ENCODE data around the gene QRICH1.
"Not testable (repeated sequence)": the region's sequence is repeated elsewhere in the genome, so short reads cannot be mapped to it uniquely, and the experiment has no call there.

The QRICH1 gene

DNA sequence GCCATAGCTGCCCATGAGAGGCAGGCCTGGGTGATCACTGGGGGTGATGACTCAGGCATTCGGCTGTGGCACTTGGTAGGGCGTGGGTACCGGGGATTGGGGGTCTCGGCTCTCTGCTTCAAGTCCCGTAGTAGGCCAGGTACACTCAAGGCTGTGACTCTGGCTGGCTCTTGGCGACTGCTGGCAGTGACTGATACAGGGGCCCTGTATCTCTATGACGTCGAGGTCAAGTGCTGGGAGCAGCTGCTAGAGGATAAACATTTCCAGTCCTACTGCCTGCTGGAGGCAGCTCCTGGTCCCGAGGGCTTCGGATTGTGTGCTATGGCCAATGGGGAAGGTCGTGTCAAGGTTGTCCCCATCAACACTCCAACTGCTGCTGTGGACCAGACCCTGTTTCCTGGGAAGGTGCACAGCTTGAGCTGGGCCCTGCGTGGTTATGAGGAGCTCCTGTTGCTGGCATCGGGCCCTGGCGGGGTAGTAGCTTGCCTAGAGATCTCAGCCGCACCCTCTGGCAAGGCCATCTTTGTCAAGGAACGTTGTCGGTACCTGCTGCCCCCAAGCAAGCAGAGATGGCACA is 81.3 kb downstream of the QRICH1 start:
- peaks cover 12 to 18% of the 10 kb centered on the region in 2 donors for H3K4me1 ChIP-seq (ENCODE audit: control insufficient read depth in 2 of 2, insufficient read depth in 2 of 2, low read length in 2 of 2)

DNA sequence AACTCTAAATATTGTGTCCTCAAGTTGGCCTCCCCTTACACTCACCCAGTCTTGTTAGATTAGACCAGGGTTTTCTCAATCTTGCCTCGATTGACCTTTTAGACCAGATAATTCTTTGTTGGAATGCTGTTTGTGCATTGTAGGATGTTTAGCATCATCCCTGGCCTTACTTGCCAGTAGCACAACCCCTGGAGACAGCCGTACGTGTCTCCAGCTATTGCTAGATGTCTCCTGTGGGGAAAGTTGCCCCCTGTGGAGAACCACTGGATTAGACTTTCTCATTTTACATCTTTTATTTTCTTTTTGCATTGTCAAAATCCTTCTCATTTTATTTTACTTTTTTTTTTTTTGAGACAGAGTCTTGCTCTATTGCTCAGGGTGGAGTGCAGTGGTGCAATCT is 84.5 kb downstream of the QRICH1 start:
- H3K27ac ChIP-seq (ENCODE audit: low read depth in 2 of 2, low read length in 2 of 2) = no peak overlapping the region
- H3K4me1 ChIP-seq (ENCODE audit: control insufficient read depth in 2 of 2, insufficient read depth in 2 of 2, low read length in 2 of 2) = peaks cover 16 to 21% of the 10 kb centered on the region in 2 donors
- H3K27me3 ChIP-seq (ENCODE audit: control insufficient read depth in 2 of 2, insufficient read depth in 2 of 2, low read length in 2 of 2) = no peaks in the 10 kb centered on the region
- H3K36me3 ChIP-seq (ENCODE audit: control insufficient read depth in 2 of 2, insufficient read depth in 2 of 2, low read length in 2 of 2) = peaks cover 20 to 29% of the 10 kb centered on the region in 2 donors
- H3K4me3 ChIP-seq (ENCODE audit: low read length in 2 of 2) = no peak overlapping the region
- H3K9ac ChIP-seq (ENCODE audit: low read depth in 1 of 2, low read length in 2 of 2) = no peak overlapping the region
- no peaks in the 10 kb centered on the region for H3K9me3 ChIP-seq (ENCODE audit: control insufficient read depth in 2 of 2, low read length in 2 of 2)

More for the DNA sequence above, 81.3 kb downstream of the QRICH1 start:
- H3K27me3 ChIP-seq (ENCODE audit: control insufficient read depth in 2 of 2, insufficient read depth in 2 of 2, low read length in 2 of 2) = no peaks in the 10 kb centered on the region
- no peak overlapping the region for H3K4me3 ChIP-seq (ENCODE audit: low read length in 2 of 2)
- H3K36me3 ChIP-seq (ENCODE audit: control insufficient read depth in 2 of 2, insufficient read depth in 2 of 2, low read length in 2 of 2) = peaks cover 40 to 51% of the 10 kb centered on the region in 2 donors
- no peak overlapping the region for H3K27ac ChIP-seq (ENCODE audit: low read depth in 2 of 2, low read length in 2 of 2)
- H3K9me3 ChIP-seq (ENCODE audit: control insufficient read depth in 2 of 2, low read length in 2 of 2) = no peaks in the 10 kb centered on the region
- no peak overlapping the region for H3K9ac ChIP-seq (ENCODE audit: low read depth in 1 of 2, low read length in 2 of 2)

DNA sequence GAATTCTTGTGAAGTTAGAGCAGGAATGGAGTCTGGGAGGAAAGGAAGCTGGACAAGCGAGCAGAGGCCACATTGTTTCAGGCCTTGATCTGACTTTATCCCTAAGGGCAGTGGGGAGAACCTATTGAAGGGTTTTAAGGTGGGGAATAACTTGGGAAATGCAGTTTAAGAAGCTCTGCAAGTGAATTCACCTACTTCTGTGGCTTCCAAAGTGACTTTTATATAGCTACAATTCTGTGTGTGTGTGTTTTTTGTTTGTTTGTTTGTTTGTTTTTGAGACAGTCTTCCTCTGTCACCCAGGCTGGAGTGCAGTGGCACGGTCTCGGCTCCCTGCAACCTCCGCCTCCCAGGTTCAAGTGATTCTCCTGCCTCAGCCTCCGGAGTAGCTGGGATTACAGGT is 85.2 kb downstream of the QRICH1 start:
- Histone ChIP-seq H3K27ac (ENCODE audit: low read depth in 2 of 2, low read length in 2 of 2) (peak overlapping the region in 1 of 2 donors; percentile 97), H3K4me3 (ENCODE audit: low read length in 2 of 2) (peak overlapping the region in 1 of 2 donors; percentile 87), H3K4me1 (ENCODE audit: control insufficient read depth in 2 of 2, insufficient read depth in 2 of 2, low read length in 2 of 2) (peaks cover 16 to 21% of the 10 kb centered on the region in 2 donors), H3K36me3 (ENCODE audit: control insufficient read depth in 2 of 2, insufficient read depth in 2 of 2, low read length in 2 of 2) (peaks cover 17 to 23% of the 10 kb centered on the region in 2 donors)
- H3K9me3 ChIP-seq (ENCODE audit: control insufficient read depth in 2 of 2, low read length in 2 of 2); H3K27me3 ChIP-seq (ENCODE audit: control insufficient read depth in 2 of 2, insufficient read depth in 2 of 2, low read length in 2 of 2); H3K9ac ChIP-seq (ENCODE audit: low read depth in 1 of 2, low read length in 2 of 2): not testable (repeated sequence)

DNA sequence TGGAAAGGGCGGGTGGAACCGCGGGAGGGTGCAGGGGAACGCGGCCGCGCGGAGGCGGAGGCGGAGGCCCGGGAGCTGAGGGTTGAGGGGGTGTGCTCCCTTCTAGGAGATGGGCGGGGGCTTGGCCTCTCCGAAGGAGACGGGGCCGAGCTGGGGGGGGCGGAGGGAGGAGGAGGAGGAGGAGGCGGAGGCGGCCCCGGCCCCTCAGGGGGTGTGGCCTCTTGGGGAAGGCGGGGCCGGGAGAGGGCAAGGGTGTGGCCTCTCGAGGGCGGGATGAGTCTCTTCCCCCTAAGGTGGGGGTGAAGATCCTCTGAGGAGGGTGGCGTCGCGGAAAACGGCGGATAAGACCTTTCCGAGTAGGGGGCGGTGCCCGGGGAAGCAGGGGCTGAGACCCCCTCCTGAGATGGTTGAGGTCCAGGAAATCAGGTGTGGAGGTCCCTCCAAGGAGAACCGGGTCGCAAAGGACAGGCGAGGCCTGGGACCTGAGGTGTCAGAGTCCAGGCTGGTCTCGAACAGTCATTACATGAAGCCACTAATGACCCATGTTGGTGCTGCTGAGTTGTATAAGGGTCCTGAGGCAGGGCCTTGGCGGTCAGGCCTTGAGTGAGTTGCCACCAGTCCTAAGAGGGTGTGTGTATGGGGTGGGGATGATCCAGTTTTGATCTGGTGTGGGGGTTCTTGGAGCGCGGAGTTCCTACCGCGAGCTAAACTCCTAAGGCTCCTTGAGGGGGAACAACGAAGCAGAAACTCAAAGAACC is 85.9 kb downstream of the QRICH1 start:
- H3K9me3 ChIP-seq (ENCODE audit: control insufficient read depth in 2 of 2, low read length in 2 of 2) = no peaks in the 10 kb centered on the region
- no peaks in the 10 kb centered on the region for H3K27me3 ChIP-seq (ENCODE audit: control insufficient read depth in 2 of 2, insufficient read depth in 2 of 2, low read length in 2 of 2)
- peaks cover 11 to 19% of the 10 kb centered on the region in 2 donors for H3K36me3 ChIP-seq (ENCODE audit: control insufficient read depth in 2 of 2, insufficient read depth in 2 of 2, low read length in 2 of 2)
- H3K4me1 ChIP-seq (ENCODE audit: control insufficient read depth in 2 of 2, insufficient read depth in 2 of 2, low read length in 2 of 2) = peaks cover 16 to 18% of the 10 kb centered on the region in 2 donors
- H3K4me3 ChIP-seq (ENCODE audit: low read length in 2 of 2) = peak overlapping the region; percentile 87 to 94
- peak overlapping the region; percentile 91 to 97 for H3K9ac ChIP-seq (ENCODE audit: low read depth in 1 of 2, low read length in 2 of 2)
- H3K27ac ChIP-seq (ENCODE audit: low read depth in 2 of 2, low read length in 2 of 2) = peak overlapping the region; percentile 97 to 99

DNA sequence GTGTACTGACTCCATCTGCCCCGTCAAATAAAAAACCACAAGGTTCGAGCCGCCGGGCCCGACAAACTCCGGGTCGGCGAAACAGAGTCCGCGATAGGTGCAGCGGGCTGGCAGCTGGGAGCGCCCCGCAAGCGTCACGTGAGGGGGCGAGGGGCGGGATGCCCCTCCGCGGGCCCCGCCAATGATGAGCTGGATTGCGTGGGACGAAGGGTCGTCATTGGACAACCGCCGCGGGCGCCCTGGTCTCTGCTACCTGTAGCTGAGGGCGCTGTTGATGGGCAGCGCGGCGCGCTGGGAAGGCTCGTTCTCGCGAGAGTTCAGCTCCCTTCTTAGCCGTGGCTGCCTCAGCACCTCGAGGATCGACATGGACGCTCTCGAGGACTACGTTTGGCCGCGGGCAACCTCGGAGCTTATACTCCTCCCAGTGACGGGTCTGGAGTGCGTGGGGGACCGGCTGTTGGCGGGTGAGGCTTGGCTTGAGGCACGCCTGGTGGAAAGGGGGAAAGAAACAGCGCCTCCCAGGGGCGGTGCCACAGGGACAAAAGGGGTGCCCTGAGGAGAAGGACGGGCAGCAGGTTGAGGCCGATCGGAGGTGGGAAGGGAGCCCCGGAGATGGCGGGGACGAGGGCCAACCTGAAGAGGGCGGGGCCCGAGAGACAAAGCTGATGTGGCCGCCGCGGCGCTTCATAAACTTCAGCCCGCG is 86.7 kb downstream of the QRICH1 start, which contains the start of gene WDR6:
Gene WDR6, plus strand, starts transcription at position 324 of the 703 bp plus-strand sequence. Its CDS starts 41 bp downstream, at position 365.
- H3K9me3 ChIP-seq (ENCODE audit: control insufficient read depth in 2 of 2, low read length in 2 of 2) = no peaks in the 10 kb centered on the region
- H3K36me3 ChIP-seq (ENCODE audit: control insufficient read depth in 2 of 2, insufficient read depth in 2 of 2, low read length in 2 of 2) = peaks cover 4 to 12% of the 10 kb centered on the region in 2 donors
- H3K27me3 ChIP-seq (ENCODE audit: control insufficient read depth in 2 of 2, insufficient read depth in 2 of 2, low read length in 2 of 2) = no peaks in the 10 kb centered on the region
- peak within 1 kb of the TSS; percentile 97 to 99 for H3K27ac ChIP-seq (ENCODE audit: low read depth in 2 of 2, low read length in 2 of 2)
- peak within 1 kb of the TSS; percentile 87 to 94 for H3K4me3 ChIP-seq (ENCODE audit: low read length in 2 of 2)
- peaks cover 16 to 18% of the 10 kb centered on the region in 2 donors for H3K4me1 ChIP-seq (ENCODE audit: control insufficient read depth in 2 of 2, insufficient read depth in 2 of 2, low read length in 2 of 2)
- peak within 1 kb of the TSS; percentile 91 to 97 for H3K9ac ChIP-seq (ENCODE audit: low read depth in 1 of 2, low read length in 2 of 2)

DNA sequence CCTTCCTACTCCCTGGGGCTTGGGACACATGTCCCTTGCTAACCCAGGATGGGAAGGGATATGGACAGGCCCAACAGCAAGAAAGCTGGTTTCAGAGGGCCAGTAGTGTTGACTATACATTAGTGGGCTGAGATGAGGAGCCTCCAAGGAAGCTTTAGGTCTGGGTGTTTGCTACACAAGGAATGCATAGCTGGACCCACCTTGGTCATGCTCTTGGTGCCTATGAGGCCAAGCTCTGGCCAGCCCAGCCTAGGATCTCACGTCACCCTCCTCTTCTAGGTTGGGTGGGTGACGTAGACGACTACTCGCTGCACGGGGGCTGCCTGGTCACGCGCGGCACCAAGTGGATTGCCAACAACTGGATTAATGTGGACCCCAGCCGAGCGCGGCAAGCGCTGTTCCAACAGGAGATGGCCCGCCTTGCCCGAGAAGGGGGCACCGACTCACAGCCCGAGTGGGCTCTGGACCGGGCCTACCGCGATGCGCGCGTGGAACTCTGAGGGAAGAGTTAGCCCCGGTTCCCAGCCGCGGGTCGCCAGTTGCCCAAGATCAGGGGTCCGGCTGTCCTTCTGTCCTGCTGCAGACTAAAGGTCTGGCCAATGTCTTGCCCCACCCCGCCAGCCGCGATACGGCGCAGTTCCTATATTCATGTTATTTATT is 87.3 kb downstream of the QRICH1 start:
- Histone ChIP-seq H3K27ac (ENCODE audit: low read depth in 2 of 2, low read length in 2 of 2) (peak overlapping the region; percentile 97 to 99), H3K27me3 (ENCODE audit: control insufficient read depth in 2 of 2, insufficient read depth in 2 of 2, low read length in 2 of 2) (no peaks in the 10 kb centered on the region), H3K9me3 (ENCODE audit: control insufficient read depth in 2 of 2, low read length in 2 of 2) (no peaks in the 10 kb centered on the region), H3K4me3 (ENCODE audit: low read length in 2 of 2) (peak overlapping the region; percentile 87 to 94), H3K36me3 (ENCODE audit: control insufficient read depth in 2 of 2, insufficient read depth in 2 of 2, low read length in 2 of 2) (peaks cover 0 to 6% of the 10 kb centered on the region in 2 donors), H3K9ac (ENCODE audit: low read depth in 1 of 2, low read length in 2 of 2) (peak overlapping the region; percentile 86 to 91), H3K4me1 (ENCODE audit: control insufficient read depth in 2 of 2, insufficient read depth in 2 of 2, low read length in 2 of 2) (peaks cover 16 to 18% of the 10 kb centered on the region in 2 donors)

DNA sequence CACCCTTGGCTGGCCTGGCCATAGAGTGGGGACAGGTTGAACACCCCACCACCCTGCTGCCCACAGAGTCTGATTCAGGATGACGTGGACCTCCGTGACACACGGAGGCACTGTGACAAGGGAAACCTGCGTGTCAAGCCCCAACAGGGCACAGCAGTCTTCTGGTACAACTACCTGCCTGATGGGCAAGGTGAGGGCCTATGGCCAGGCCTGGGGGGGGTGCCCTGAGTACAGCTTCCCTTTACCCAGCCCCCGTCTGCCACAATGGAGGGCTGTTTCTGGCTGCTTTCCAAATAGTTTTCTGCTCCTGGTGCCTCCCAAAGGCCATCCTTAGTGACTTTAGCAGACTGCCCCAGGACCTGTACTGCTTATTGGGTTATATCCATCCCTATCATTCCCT is 87.9 kb downstream of the QRICH1 start:
- peak overlapping the region; percentile 86 to 91 for H3K9ac ChIP-seq (ENCODE audit: low read depth in 1 of 2, low read length in 2 of 2)
- peak overlapping the region in 1 of 2 donors; percentile 99 for H3K27ac ChIP-seq (ENCODE audit: low read depth in 2 of 2, low read length in 2 of 2)
- H3K9me3 ChIP-seq (ENCODE audit: control insufficient read depth in 2 of 2, low read length in 2 of 2) = no peaks in the 10 kb centered on the region
- no peaks in the 10 kb centered on the region for H3K27me3 ChIP-seq (ENCODE audit: control insufficient read depth in 2 of 2, insufficient read depth in 2 of 2, low read length in 2 of 2)
- peak overlapping the region; percentile 87 to 94 for H3K4me3 ChIP-seq (ENCODE audit: low read length in 2 of 2)
- H3K4me1 ChIP-seq (ENCODE audit: control insufficient read depth in 2 of 2, insufficient read depth in 2 of 2, low read length in 2 of 2) = peaks cover 16 to 18% of the 10 kb centered on the region in 2 donors
- peaks cover 0 to 3% of the 10 kb centered on the region in 2 donors for H3K36me3 ChIP-seq (ENCODE audit: control insufficient read depth in 2 of 2, insufficient read depth in 2 of 2, low read length in 2 of 2)

DNA sequence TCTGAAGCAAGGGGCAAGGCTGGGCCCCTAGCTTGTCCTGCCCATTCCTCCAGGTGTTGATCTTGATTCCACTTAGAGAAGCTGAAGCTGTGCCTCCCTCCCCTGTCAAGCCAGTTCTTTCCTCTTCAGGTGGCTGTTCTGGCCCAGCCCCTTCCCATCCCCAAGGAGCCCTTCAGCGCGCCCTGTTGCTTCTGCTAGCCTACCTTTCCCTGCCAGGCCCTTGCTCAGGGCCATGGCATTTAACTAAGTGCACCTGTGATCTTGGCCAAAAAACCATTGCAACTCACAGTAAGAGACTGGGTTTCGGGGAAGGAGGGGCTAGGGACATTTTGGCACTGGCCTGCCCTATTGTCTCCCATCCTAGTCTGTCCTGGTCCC is 88.6 kb downstream of the QRICH1 start:
- no peaks in the 10 kb centered on the region for H3K27me3 ChIP-seq (ENCODE audit: control insufficient read depth in 2 of 2, insufficient read depth in 2 of 2, low read length in 2 of 2)
- H3K9ac ChIP-seq (ENCODE audit: low read depth in 1 of 2, low read length in 2 of 2) = no peak overlapping the region
- H3K9me3 ChIP-seq (ENCODE audit: control insufficient read depth in 2 of 2, low read length in 2 of 2) = no peaks in the 10 kb centered on the region
- H3K36me3 ChIP-seq (ENCODE audit: control insufficient read depth in 2 of 2, insufficient read depth in 2 of 2, low read length in 2 of 2) = peaks cover 0 to 3% of the 10 kb centered on the region in 2 donors
- no peak overlapping the region for H3K27ac ChIP-seq (ENCODE audit: low read depth in 2 of 2, low read length in 2 of 2)
- H3K4me1 ChIP-seq (ENCODE audit: control insufficient read depth in 2 of 2, insufficient read depth in 2 of 2, low read length in 2 of 2) = peaks cover 16 to 18% of the 10 kb centered on the region in 2 donors
- H3K4me3 ChIP-seq (ENCODE audit: low read length in 2 of 2) = no peak overlapping the region

DNA sequence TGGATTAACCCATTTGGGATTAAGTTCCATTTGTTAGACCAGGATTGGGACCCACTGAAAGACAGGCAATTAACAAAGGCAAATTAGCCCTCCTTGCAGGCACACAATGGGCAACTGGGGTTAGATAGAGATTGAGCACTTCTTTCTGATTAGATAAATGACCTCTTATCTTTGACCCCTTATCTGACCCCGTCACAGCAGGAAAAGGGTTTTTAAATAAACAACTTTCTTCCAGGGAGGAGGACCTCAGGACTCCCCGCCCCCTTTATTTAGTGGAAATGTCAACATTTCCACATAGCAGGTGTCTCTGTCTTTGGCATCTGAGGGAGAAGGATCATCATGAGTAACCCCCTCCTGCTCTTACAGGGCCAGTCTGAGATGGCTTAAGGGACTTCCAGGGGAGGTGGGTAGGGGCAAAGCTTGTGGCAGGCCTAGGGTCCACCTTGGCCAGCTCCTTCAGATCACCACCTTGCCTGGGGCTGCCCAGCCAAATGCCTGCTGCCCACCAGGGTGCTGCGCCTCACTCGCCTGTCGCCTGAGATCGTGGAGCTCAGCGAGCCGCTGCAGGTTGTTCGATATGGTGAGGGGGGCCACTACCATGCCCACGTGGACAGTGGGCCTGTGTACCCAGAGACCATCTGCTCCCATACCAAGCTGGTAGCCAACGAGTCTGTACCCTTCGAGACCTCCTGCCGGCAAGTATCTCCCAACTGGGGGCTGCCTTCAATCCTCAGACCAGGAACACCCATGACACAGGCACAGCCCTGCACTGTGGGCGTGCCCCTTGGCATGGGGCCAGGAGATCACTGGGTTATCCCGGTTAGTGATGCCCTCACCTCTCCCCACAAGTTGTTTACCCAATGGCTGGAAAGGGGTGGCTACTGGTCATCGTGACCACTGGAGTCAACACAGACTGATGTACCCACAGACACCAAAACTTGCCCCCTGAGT is 89.2 kb downstream of the QRICH1 start:
- Histone ChIP-seq H3K27ac (ENCODE audit: low read depth in 2 of 2, low read length in 2 of 2) (no peak overlapping the region), H3K27me3 (ENCODE audit: control insufficient read depth in 2 of 2, insufficient read depth in 2 of 2, low read length in 2 of 2) (no peaks in the 10 kb centered on the region), H3K4me1 (ENCODE audit: control insufficient read depth in 2 of 2, insufficient read depth in 2 of 2, low read length in 2 of 2) (peaks cover 16 to 18% of the 10 kb centered on the region in 2 donors), H3K4me3 (ENCODE audit: low read length in 2 of 2) (no peak overlapping the region), H3K36me3 (ENCODE audit: control insufficient read depth in 2 of 2, insufficient read depth in 2 of 2, low read length in 2 of 2) (peaks cover 0 to 3% of the 10 kb centered on the region in 2 donors), H3K9me3 (ENCODE audit: control insufficient read depth in 2 of 2, low read length in 2 of 2) (no peaks in the 10 kb centered on the region), H3K9ac (ENCODE audit: low read depth in 1 of 2, low read length in 2 of 2) (no peak overlapping the region)
